Caco-2 (cell line): ENCODE measurements around the gene VCX3B. TPM values are rescaled to one million over a fixed set of nuclear protein-coding genes. Genes with fewer than 3 reads are reported as not detected.

Source experiments
- BruUV-seq: library from RNA; stranded (reverse); fragments of 400-500 nt; replicated peaks from 2 replicates; lab custom pipeline; 2021; lab: Mats Ljungman, UMichigan
- CTCF ChIA-PET: fragments of 300-600 bp; sonication (Branson Sonifier 250); formaldehyde crosslinking; loops from one replicate; lab custom pipeline; 2022; ENCODE audit warnings: antibody characterized with exemption; lab: Charles Lee
- POLR2A ChIA-PET: fragments of 300-600 bp; sonication (Branson Sonifier 250); formaldehyde crosslinking; loops from one replicate; lab custom pipeline; 2022; ENCODE audit warnings: antibody characterized with exemption; lab: Charles Lee
- DNase-seq, 2 experiments: peaks; one replicate each; pipeline versions ENCODE4 v3.0.0 to v3.0.0-alpha.2; 2020 to 2022
- H3K27me3 ChIP-seq: replicated peaks from 2 replicates; pipeline ENCODE4 v1.6.0; 2011; ENCODE audit warnings: low read length; ENCODE audit not compliant: control insufficient read depth, insufficient read depth
- H3K36me3 ChIP-seq: 2 replicates; pipeline ENCODE4 v1.5.1; 2011; ENCODE audit warnings: low read length; ENCODE audit not compliant: control insufficient read depth, insufficient read depth
- H3K4me1 ChIP-seq: fragments of 250-450 bp; sonication (Bioruptor Pico); 2 replicates; pipeline ENCODE4 v1.5.1; 2020; ENCODE audit warnings: mild to moderate bottlenecking
- H3K4me3 ChIP-seq: 2 replicates; pipeline ENCODE4 v1.5.1; 2011; ENCODE audit warnings: low read depth, mild to moderate bottlenecking, control low read depth, low read length
- H3K9me3 ChIP-seq: fragments of 250-450 bp; sonication (Bioruptor Pico); 2 replicates; pipeline ENCODE4 v1.5.1; 2020; ENCODE audit warnings: mild to moderate bottlenecking, moderate library complexity
- H3K27ac Mint-ChIP-seq: one replicate; pipeline ENCODE4 v1.8.0; 2022; ENCODE audit warnings: mixed read lengths; ENCODE audit not compliant: unreplicated experiment
- H3K27me3 Mint-ChIP-seq: one replicate; pipeline ENCODE4 v1.8.0; 2022; ENCODE audit warnings: mixed read lengths; ENCODE audit not compliant: insufficient read depth, unreplicated experiment
- H3K36me3 Mint-ChIP-seq: one replicate; pipeline ENCODE4 v1.8.0; 2022; ENCODE audit warnings: mild to moderate bottlenecking, mixed read lengths; ENCODE audit not compliant: insufficient read depth, unreplicated experiment
- H3K4me1 Mint-ChIP-seq: one replicate; pipeline ENCODE4 v1.8.0; 2022; ENCODE audit warnings: low read depth, mixed read lengths; ENCODE audit not compliant: unreplicated experiment
- H3K4me3 Mint-ChIP-seq: one replicate; pipeline ENCODE4 v1.8.0; 2022; ENCODE audit warnings: mild to moderate bottlenecking, moderate library complexity, mixed read lengths; ENCODE audit not compliant: unreplicated experiment
- H3K9me3 Mint-ChIP-seq: one replicate; pipeline ENCODE4 v1.8.0; 2022; ENCODE audit warnings: mixed read lengths; ENCODE audit not compliant: unreplicated experiment
- CTCF ChIP-seq, 2 experiments: fragments of 200-600 bp in 1 of 2; IDR thresholded peaks; 1 replicate in 1 of 2; 2 replicates in 1 of 2; pipeline versions ENCODE4 v1.5.1 to v1.8.0; 2011 to 2022; ENCODE audit warnings: antibody characterized with exemption in 1 of 2, control low read depth in 1 of 2, inconsistent platforms in 1 of 2, low read depth in 1 of 2, low read length in 1 of 2, mild to moderate bottlenecking in 1 of 2, moderate library complexity in 1 of 2; ENCODE audit not compliant: insufficient read depth in 1 of 2, severe bottlenecking in 1 of 2, unreplicated experiment in 1 of 2
- intact Hi-C: fragments of 100-400 bp; cut with micrococcal nuclease; formaldehyde crosslinking; loops from one replicate; pipeline ENCODE4 v1.10.0; 2022; ENCODE audit not compliant: unreplicated experiment
- total RNA-seq: library from RNA; stranded (reverse); gene quantifications from 2 replicates; pipeline ENCODE4 v1.2.3, GENCODE V29; 2022

VCX3B gene
- total RNA-seq, 1 experiment from 2014 or later: not detected

- Mint-ChIP-seq H3K4me3 (no peak overlapping the region), H3K4me1 (no peaks in the 10 kb centered on the region), H3K9me3 (no peaks in the 10 kb centered on the region), H3K27me3 (no peaks in the 10 kb centered on the region), H3K27ac (no peak overlapping the region), H3K36me3 (peaks cover 5% of the 10 kb centered on the region)
- CTCF ChIA-PET: no interaction called here
- POLR2A ChIA-PET: no interaction called here
- H3K4me1 ChIP-seq: no peaks in the 10 kb centered on the region
- BruUV-seq: no TSS peak
- TF ChIP-seq CTCF (IDR thresholded peaks at IDR 0.05; ENCODE audit: insufficient read depth in 1 of 2, low read depth in 1 of 2, low read length in 1 of 2, severe bottlenecking in 1 of 2, unreplicated experiment in 1 of 2): no peak
- no peaks in the 10 kb centered on the region for H3K9me3 ChIP-seq
- no peak overlapping the region for H3K4me3 ChIP-seq
- H3K36me3 ChIP-seq: no peaks in the 10 kb centered on the region
- no peaks in the 10 kb centered on the region for H3K27me3 ChIP-seq
- DNase-seq: no peak
- intact Hi-C loops: no loop called here
Measured at GRCh38 chrX:8453611-8454010, 11.0 kb upstream of the VCX3B start.

GRCh38 chrX:8455557-8455956, 9.1 kb upstream of the VCX3B start:
- no peak for DNase-seq
- no peaks in the 10 kb centered on the region for H3K4me1 ChIP-seq
- H3K36me3 ChIP-seq: no peaks in the 10 kb centered on the region
- H3K9me3 ChIP-seq: no peaks in the 10 kb centered on the region
- no peaks in the 10 kb centered on the region for H3K27me3 ChIP-seq
- POLR2A ChIA-PET: no interaction called here
- no peaks in the 10 kb centered on the region for H3K27me3 Mint-ChIP-seq
- H3K4me3 ChIP-seq: no peak overlapping the region
- no peaks in the 10 kb centered on the region for H3K9me3 Mint-ChIP-seq
- no peak overlapping the region for H3K27ac Mint-ChIP-seq
- H3K36me3 Mint-ChIP-seq: peaks cover 5% of the 10 kb centered on the region
- intact Hi-C loops: no loop called here
- H3K4me1 Mint-ChIP-seq: no peaks in the 10 kb centered on the region
- BruUV-seq: no TSS peak
- no peak overlapping the region for H3K4me3 Mint-ChIP-seq
- no peak for TF ChIP-seq CTCF (IDR thresholded peaks at IDR 0.05; ENCODE audit: insufficient read depth in 1 of 2, low read depth in 1 of 2, low read length in 1 of 2, severe bottlenecking in 1 of 2, unreplicated experiment in 1 of 2)
- CTCF ChIA-PET: interaction anchor here (0.7 kb wide), 1 partner anchor 1051 kb away, joined by 5 read pairs; no protein-coding TSS in a partner anchor

GRCh38 chrX:8462488-8462887, 2.1 kb upstream of the VCX3B start:
- POLR2A ChIA-PET: no interaction called here
- H3K27ac Mint-ChIP-seq: no peak overlapping the region
- no peak for TF ChIP-seq CTCF (IDR thresholded peaks at IDR 0.05; ENCODE audit: insufficient read depth in 1 of 2, low read depth in 1 of 2, low read length in 1 of 2, severe bottlenecking in 1 of 2, unreplicated experiment in 1 of 2)

More at GRCh38 chrX:8462488-8462887, 2.1 kb upstream of the VCX3B start:
- Histone ChIP-seq H3K9me3 (no peaks in the 10 kb centered on the region), H3K36me3 (no peaks in the 10 kb centered on the region), H3K4me3 (no peak overlapping the region), H3K27me3 (no peaks in the 10 kb centered on the region), H3K4me1 (no peaks in the 10 kb centered on the region)
- CTCF ChIA-PET: no interaction called here
- Mint-ChIP-seq H3K4me1 (no peaks in the 10 kb centered on the region), H3K27me3 (no peaks in the 10 kb centered on the region), H3K4me3 (no peak overlapping the region), H3K9me3 (no peaks in the 10 kb centered on the region), H3K36me3 (no peaks in the 10 kb centered on the region)
- BruUV-seq: no TSS peak
- intact Hi-C loops: no loop called here
- DNase-seq: no peak
